Smooth muscle cell (in vitro differentiated cells): Measurements from ENCODE around the gene PIK3C2G. TPM values are rescaled to one million over a fixed set of nuclear protein-coding genes. Genes with fewer than 3 reads are reported as not detected.
"Not testable (repeated sequence)": the region's sequence is repeated elsewhere in the genome, so short reads cannot be mapped to it uniquely, and the experiment has no call there.

Source experiments
- DNase-seq: peaks from one replicate; lab custom pipeline; 2025; ENCODE audit not compliant: unreplicated experiment; lab: John Stamatoyannopoulos, UW
- H2AFZ ChIP-seq: fragments of 200-600 bp; sonication (generic); 2 replicates; pipeline ENCODE4 v1.6.0; 2016; ENCODE audit warnings: antibody characterized with exemption, low read depth, mild to moderate bottlenecking
- H3F3A ChIP-seq: fragments of 200-600 bp; sonication (generic); 2 replicates; pipeline ENCODE4 v1.6.0; 2017; ENCODE audit warnings: antibody characterized with exemption, low read depth
- H3K27ac ChIP-seq: fragments of 200-600 bp; sonication (generic); 2 replicates; pipeline ENCODE4 v1.5.1; 2016; ENCODE audit warnings: low read depth, mild to moderate bottlenecking
- H3K27me3 ChIP-seq: fragments of 200-600 bp; sonication (generic); 2 replicates; pipeline ENCODE4 v1.6.1; 2016; ENCODE audit warnings: low read depth, mild to moderate bottlenecking
- H3K36me3 ChIP-seq: fragments of 200-600 bp; sonication (generic); 2 replicates; pipeline ENCODE4 v1.5.1; 2016; ENCODE audit warnings: low read depth
- H3K4me1 ChIP-seq: fragments of 200-600 bp; sonication (generic); 2 replicates; pipeline ENCODE4 v1.5.1; 2016; ENCODE audit warnings: low read depth
- H3K4me2 ChIP-seq: fragments of 200-600 bp; sonication (generic); 2 replicates; pipeline ENCODE4 v1.6.0; 2016; ENCODE audit warnings: mild to moderate bottlenecking
- H3K4me3 ChIP-seq: fragments of 200-600 bp; sonication (generic); 2 replicates; pipeline ENCODE4 v1.5.1; 2016; ENCODE audit warnings: mild to moderate bottlenecking
- H3K79me2 ChIP-seq: fragments of 200-600 bp; sonication (generic); 2 replicates; pipeline ENCODE4 v1.6.0; 2016; ENCODE audit warnings: low read depth, mild to moderate bottlenecking
- H3K9ac ChIP-seq: fragments of 200-600 bp; sonication (generic); 2 replicates; pipeline ENCODE4 v1.6.0; 2016; ENCODE audit warnings: low read depth
- H3K9me3 ChIP-seq: fragments of 200-600 bp; sonication (generic); replicated peaks from 2 replicates; pipeline ENCODE4 v1.5.1; 2016; ENCODE audit warnings: low read depth
- H4K20me1 ChIP-seq: fragments of 200-600 bp; sonication (generic); 2 replicates; pipeline ENCODE4 v1.6.0; 2016; ENCODE audit warnings: low read depth
- CTCF ChIP-seq: fragments of 200-600 bp; sonication (generic); IDR thresholded peaks from 2 replicates; pipeline ENCODE4 v1.5.1; 2017; ENCODE audit warnings: borderline replicate concordance, mild to moderate bottlenecking, antibody characterized with exemption; ENCODE audit not compliant: insufficient read depth, poor library complexity, severe bottlenecking
- WGBS: methylation state at CpG from one replicate; pipeline ENCODE4 v1.1.7; 2016; ENCODE audit warnings: low lambda C conversion rate; 5-methylcytosine and 5-hydroxymethylcytosine counted together
- polyA plus RNA-seq: library from polyadenylated mRNA; unstranded; fragments of >200 nt; fragmentation: Nextera tagmentation; extraction: Ambion mirVana; gene quantifications from 2 replicates; pipeline ENCODE4 v1.2.1, GENCODE V29; 2016
- total RNA-seq: library from RNA; depleted of rRNA; stranded (reverse); fragments of >200 nt; gene quantifications from 2 replicates; pipeline ENCODE4 v1.2.3, GENCODE V29; 2014

Gene PIK3C2G
- total and polyA plus RNA-seq, 2 experiments from 2014 or later = 0.63 TPM; not detected in 1

GRCh38 chr12:18246066-18246465, 15.3 kb upstream of the PIK3C2G start:
- no peak overlapping the region for H3K27ac ChIP-seq
- H3K9ac ChIP-seq = no peak overlapping the region
- no peaks in the 10 kb centered on the region for H3F3A ChIP-seq
- H3K79me2 ChIP-seq = no peaks in the 10 kb centered on the region
- H3K36me3 ChIP-seq = no peaks in the 10 kb centered on the region
- no peaks in the 10 kb centered on the region for H4K20me1 ChIP-seq
- H3K27me3 ChIP-seq = no peaks in the 10 kb centered on the region
- DNase-seq = no peak
- H3K4me2 ChIP-seq = no peak overlapping the region
- H3K9me3 ChIP-seq = no peaks in the 10 kb centered on the region
- 88% methylated on average over 1 of the region's 1 CpG for WGBS
- no peaks in the 10 kb centered on the region for H3K4me1 ChIP-seq
- TF ChIP-seq CTCF = no peak
- no peak overlapping the region for H3K4me3 ChIP-seq
- H2AFZ ChIP-seq = no peak overlapping the region

- H3K27me3 ChIP-seq = no peaks in the 10 kb centered on the region
- peak; percentile 72 for TF ChIP-seq CTCF
- no peaks in the 10 kb centered on the region for H3K79me2 ChIP-seq
- no peak overlapping the region for H3K27ac ChIP-seq
- no peak for DNase-seq
- H3K4me1 ChIP-seq = no peaks in the 10 kb centered on the region
- no peak overlapping the region for H3K4me3 ChIP-seq
- no peak overlapping the region for H3K4me2 ChIP-seq
- no peaks in the 10 kb centered on the region for H3K9me3 ChIP-seq
- H2AFZ ChIP-seq = no peak overlapping the region
- H3K9ac ChIP-seq = no peak overlapping the region
- H3K36me3 ChIP-seq = no peaks in the 10 kb centered on the region
- H4K20me1 ChIP-seq = no peaks in the 10 kb centered on the region
- 15% methylated on average over 6 of the region's 6 CpGs for WGBS
- H3F3A ChIP-seq = no peaks in the 10 kb centered on the region
Measured at GRCh38 chr12:18250313-18250916, 10.9 kb upstream of the PIK3C2G start.

GRCh38 chr12:18254081-18254480, 7.2 kb upstream of the PIK3C2G start:
- 87% methylated on average over 1 of the region's 1 CpG for WGBS
- Histone ChIP-seq H4K20me1 (no peaks in the 10 kb centered on the region), H3K27ac (no peak overlapping the region), H3K79me2 (no peaks in the 10 kb centered on the region), H3K9ac (no peak overlapping the region), H3K4me2 (no peak overlapping the region), H3K4me1 (no peaks in the 10 kb centered on the region), H2AFZ (no peak overlapping the region), H3K36me3 (no peaks in the 10 kb centered on the region), H3F3A (no peaks in the 10 kb centered on the region), H3K4me3 (no peak overlapping the region), H3K27me3 (peaks cover 4% of the 10 kb centered on the region), H3K9me3 (no peaks in the 10 kb centered on the region)
- no peak for TF ChIP-seq CTCF
- no peak for DNase-seq

GRCh38 chr12:18255004-18255403, 6.3 kb upstream of the PIK3C2G start:
- not testable (repeated sequence) for H3K27me3 ChIP-seq, H3K4me3 ChIP-seq, H3K9ac ChIP-seq, H3K4me2 ChIP-seq, H4K20me1 ChIP-seq, DNase-seq, H3K4me1 ChIP-seq, H3K9me3 ChIP-seq, H2AFZ ChIP-seq, H3F3A ChIP-seq, H3K36me3 ChIP-seq, H3K79me2 ChIP-seq, H3K27ac ChIP-seq
- WGBS = 80% methylated on average over 6 of the region's 6 CpGs
